ENCODE data around the gene ESAM. TPM values are rescaled to one million over a fixed set of nuclear protein-coding genes. Genes with fewer than 3 reads are reported as not detected.
"Not testable (repeated sequence)": the region's sequence is repeated elsewhere in the genome, so short reads cannot be mapped to it uniquely, and the experiment has no call there.

Gene ESAM
- total RNA-seq, 2 donors from 2014 or later = 41.6 to 67.2 TPM

GRCh38 chr11:124778281-124778680 lies 16.2 kb upstream of the ESAM start:
- no peak for DNase-seq
- ATAC-seq = no peak
- intact Hi-C loops (cut with DNase I) = no loop called here

- ATAC-seq (peak in 1 of 2 donors; percentile 79), DNase-seq (no peak)
- intact Hi-C loops (cut with DNase I) = no loop called here
Measured at GRCh38 chr11:124776865-124777645, 15.0 kb upstream of the ESAM start.

GRCh38 chr11:124770959-124771358 lies 8.9 kb upstream of the ESAM start:
- intact Hi-C loops (cut with DNase I); ATAC-seq; DNase-seq: not testable (repeated sequence)

GRCh38 chr11:124769806-124770774 lies 8.0 kb upstream of the ESAM start:
- DNase-seq = no peak
- no peak for ATAC-seq
- intact Hi-C loops (cut with DNase I) = no loop called here

- DNase-seq = no peak
- intact Hi-C loops (cut with DNase I) = no loop called here
Measured at GRCh38 chr11:124768914-124769313, 6.8 kb upstream of the ESAM start.

GRCh38 chr11:124766156-124766555 lies 4.1 kb upstream of the ESAM start:
- ATAC-seq (no peak), DNase-seq (no peak)
- intact Hi-C loops (cut with DNase I) = no loop called here

More at GRCh38 chr11:124768914-124769313, 6.8 kb upstream of the ESAM start:
- no peak for ATAC-seq

- ATAC-seq = peak; percentile 15 to 27
- intact Hi-C loops (cut with DNase I) = loop anchor here (1.0 to 5.0 kb wide), 3 partner anchors 74 to 94 kb away; partner anchors contain the start of genes SIAE (in 1 of the 2) and SPA17 (in 1 of the 2)
- peak; percentile 91 for DNase-seq
Measured at GRCh38 chr11:124763156-124763947, 1.3 kb upstream of the ESAM start.

- DNase-seq (no peak), ATAC-seq (peak; percentile 3 to 4)
- intact Hi-C loops (cut with DNase I) = loop anchor here (1.0 to 5.0 kb wide), 3 partner anchors 75 to 93 kb away; partner anchors contain the start of genes SIAE (in 1 of the 2) and SPA17 (in 1 of the 2)
Measured at GRCh38 chr11:124762624-124763155, 600 bp upstream of the ESAM start.

- peak; percentile 56 for DNase-seq
- ATAC-seq = peak in 1 of 2 donors; percentile 1
- intact Hi-C loops (cut with DNase I) = loop anchor here (1.0 to 5.0 kb wide), 3 partner anchors 76 to 89 kb away; partner anchors contain the start of genes SIAE (in 1 of the 2) and SPA17 (in 1 of the 2)
Measured at GRCh38 chr11:124761301-124762104, 587 bp downstream of the ESAM start.

- intact Hi-C loops (cut with DNase I) = loop anchor here (1.0 to 5.0 kb wide), 3 partner anchors 76 to 89 kb away; partner anchors contain the start of genes SIAE (in 1 of the 2) and SPA17 (in 1 of the 2)
- no peak for ATAC-seq
- DNase-seq = no peak
Measured at GRCh38 chr11:124760806-124761205, 1.3 kb downstream of the ESAM start.

- DNase-seq (peak; percentile 51), ATAC-seq (peak; percentile 2 to 10)
- intact Hi-C loops (cut with DNase I) = loop anchor here (5.0 kb wide), 2 partner anchors 77 to 88 kb away; partner anchors contain the start of genes SIAE (in 1 of the 2) and SPA17 (in 1 of the 2)
Measured at GRCh38 chr11:124760205-124760652, 1.9 kb downstream of the ESAM start.

GRCh38 chr11:124759266-124760204 lies 2.6 kb downstream of the ESAM start:
- ATAC-seq (peak; percentile 34 to 60), DNase-seq (peak; percentile 82)
- intact Hi-C loops (cut with DNase I) = loop anchor here (5.0 kb wide), 2 partner anchors 78 to 87 kb away; partner anchors contain the start of genes SIAE (in 1 of the 2) and SPA17 (in 1 of the 2)

GRCh38 chr11:124758355-124759265 lies 3.5 kb downstream of the ESAM start:
- intact Hi-C loops (cut with DNase I) = no loop called here
- DNase-seq (peak; percentile 84), ATAC-seq (peak; percentile 42 to 66)

GRCh38 chr11:124757320-124757719 lies 4.8 kb downstream of the ESAM start:
- no peak for ATAC-seq
- no peak for DNase-seq
- intact Hi-C loops (cut with DNase I) = no loop called here

GRCh38 chr11:124756753-124757227 lies 5.3 kb downstream of the ESAM start:
- DNase-seq (no peak), ATAC-seq (no peak)
- intact Hi-C loops (cut with DNase I) = no loop called here

Data from left cardiac atrium (tissue), 4 donors.